K562 (cell line): ENCODE data around the gene TRIM27. TPM values are rescaled to one million over a fixed set of nuclear protein-coding genes. Genes with fewer than 3 reads are reported as not detected.

ENCODE experiments used
- BRCA1 ChIP-seq, 2 experiments: fragments of 450-650 bp in 1 of 2; sonication (generic) in 1 of 2; formaldehyde crosslinking in 1 of 2; IDR thresholded peaks; 2 replicates each; pipeline versions ENCODE4 v1.5.0 to v1.6.1; 2017 to 2020; ENCODE audit warnings: mild to moderate bottlenecking in 1 of 2, missing genetic modification reagents in 1 of 2
- IRF2 ChIP-seq: sonication (generic); formaldehyde crosslinking; IDR thresholded peaks from 2 replicates; pipeline ENCODE4 v1.8.1; 2022; ENCODE audit warnings: mild to moderate bottlenecking, missing genetic modification reagents
- JUN ChIP-seq, 2 experiments: sonication (generic) in 1 of 2; formaldehyde crosslinking in 1 of 2; IDR thresholded peaks; 2 replicates each; pipeline versions ENCODE4 v1.6.1 to v1.8.0; 2012 to 2022; ENCODE audit warnings: borderline replicate concordance in 2 of 2, mild to moderate bottlenecking in 2 of 2, improper control_type of control experiment in 1 of 2, low read depth in 1 of 2, low read length in 1 of 2, missing genetic modification reagents in 1 of 2
- JUND ChIP-seq, 2 experiments: IDR thresholded peaks; 2 replicates in 1 of 2; 3 replicates in 1 of 2; pipeline ENCODE4 v1.6.1; 2011; ENCODE audit warnings: borderline replicate concordance in 2 of 2, low read depth in 2 of 2, low read length in 2 of 2, improper control_type of control experiment in 1 of 2, missing biosample characterization in 1 of 2, missing genetic modification characterization in 1 of 2, missing genetic modification reagents in 1 of 2
- MTA3 ChIP-seq: fragments of 450-650 bp; formaldehyde crosslinking; IDR thresholded peaks from 2 replicates; pipeline ENCODE4 v1.6.1; 2017; ENCODE audit warnings: mild to moderate bottlenecking, borderline replicate concordance
- POLR2G ChIP-seq: fragments of 200-400 bp; formaldehyde crosslinking; IDR thresholded peaks from 2 replicates; pipeline ENCODE4 v1.6.1; 2017; ENCODE audit warnings: low read depth, mild to moderate bottlenecking, antibody characterized with exemption, low read length, moderate library complexity
- RAD21 ChIP-seq, 2 experiments: fragments of 250-450 bp in 1 of 2; fragments of 450-650 bp in 1 of 2; sonication (Bioruptor Pico) in 1 of 2; formaldehyde crosslinking in 1 of 2; IDR thresholded peaks in 1 of 2; conservative IDR thresholded peaks in 1 of 2; 2 replicates each; pipeline versions ENCODE4 v1.4.0 to v1.8.0; 2020 to 2022; ENCODE audit warnings: mild to moderate bottlenecking in 2 of 2, moderate library complexity in 1 of 2
- RBBP5 ChIP-seq: fragments of 200-600 bp; sonication (generic); IDR thresholded peaks from 2 replicates; pipeline ENCODE4 v1.6.1; 2012; ENCODE audit warnings: borderline replicate concordance, mild to moderate bottlenecking, low read length, control low read depth, inconsistent platforms; ENCODE audit not compliant: insufficient read depth, poor library complexity, severe bottlenecking
- polyA plus RNA-seq, 8 experiments: library from polyadenylated mRNA; depleted of rRNA in 4 of 8; stranded (reverse) in 5 of 8; unstranded in 3 of 8; fragments of >200 nt; fragmentation: Nextera tagmentation in 2 of 8; fragmentation: Illumina TruSeq in 1 of 8; extraction: Ambion mirVana in 2 of 8; extraction: Trizol in 1 of 8; gene quantifications; 2 replicates each; pipeline versions ENCODE4 v1.2.1 to v1.2.3, GENCODE V29; 2011 to 2014; ENCODE audit warnings: inconsistent platforms in 1 of 8, missing spikeins in 1 of 8
- total RNA-seq, 7 experiments: library from RNA; depleted of rRNA in 6 of 7; stranded (reverse); fragments of >200 nt in 6 of 7; fragmentation: Illumina TruSeq in 2 of 7; extraction: Trizol in 2 of 7; gene quantifications; 2 replicates each; pipeline versions ENCODE4 v1.2.1 to v1.2.3, GENCODE V29; 2011 to 2021; ENCODE audit warnings: low replicate concordance in 1 of 7
- TF ChIP-seq, protein P1 (sequence below), 3 experiments: fragments of 200-800 bp in 1 of 3; fragments of 250-450 bp in 1 of 3; fragments of 450-650 bp in 1 of 3; sonication (Bioruptor Pico) in 1 of 3; sonication (Bioruptor generic) in 1 of 3; formaldehyde crosslinking in 1 of 3; IDR thresholded peaks; 2 replicates each; pipeline versions ENCODE4 v1.6.1 to v1.8.0; 2016 to 2022; ENCODE audit warnings: mild to moderate bottlenecking in 2 of 3, missing genetic modification characterization in 2 of 3, missing compliant biosample characterization in 1 of 3, moderate library complexity in 1 of 3
- TF ChIP-seq, protein P2 (sequence below): fragments of 200-800 bp; sonication (Bioruptor generic); IDR thresholded peaks from 2 replicates; pipeline ENCODE4 v1.6.1; 2017; ENCODE audit warnings: missing genetic modification characterization, missing compliant biosample characterization
- TF ChIP-seq, protein P3 (sequence below): sonication (generic); formaldehyde crosslinking; IDR thresholded peaks from 2 replicates; pipeline ENCODE4 v1.8.0; 2022; ENCODE audit warnings: mild to moderate bottlenecking, missing genetic modification reagents

Gene TRIM27
- total and polyA plus RNA-seq, 9 of the 15 experiments (the other 6 are each of a cell fraction or from before 2014, with no cell fraction given): 37.7 to 235 (median 122) TPM

DNA sequence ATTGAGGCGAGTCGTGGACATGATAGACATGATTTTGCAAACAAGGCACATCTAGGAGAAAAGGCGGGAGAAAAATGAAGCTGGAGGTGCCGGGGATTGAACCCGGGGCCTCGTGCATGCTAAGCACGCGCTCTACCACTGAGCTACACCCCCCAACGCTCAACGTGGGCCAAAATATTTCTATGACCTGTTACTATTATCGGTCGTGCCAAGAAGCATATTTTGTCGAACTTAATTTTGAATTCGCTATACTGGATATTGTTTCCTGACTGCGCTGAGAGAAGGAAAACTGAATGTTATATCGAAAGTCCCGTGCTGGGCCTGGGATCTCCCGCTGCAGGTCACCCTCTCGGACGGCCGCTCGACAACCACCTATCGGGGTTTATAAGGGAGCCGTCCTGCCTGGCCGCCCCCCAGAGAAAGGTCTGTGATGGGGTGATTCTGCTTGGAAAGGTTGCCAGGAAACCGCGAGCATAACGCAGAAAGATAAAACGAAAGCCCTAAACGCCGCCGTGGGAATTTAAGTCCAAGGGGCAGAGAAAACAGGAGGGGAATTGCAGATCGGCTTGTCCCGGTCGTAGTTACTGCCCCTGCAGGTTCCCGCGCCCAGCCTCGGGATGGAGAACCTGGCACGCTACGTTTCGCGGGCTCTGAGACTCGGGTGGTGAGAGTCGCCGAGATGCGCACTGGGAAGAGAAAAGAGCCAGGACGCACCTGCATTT lies 60.0 kb downstream of the TRIM27 start (continued):
- TF ChIP-seq, protein P1, sequence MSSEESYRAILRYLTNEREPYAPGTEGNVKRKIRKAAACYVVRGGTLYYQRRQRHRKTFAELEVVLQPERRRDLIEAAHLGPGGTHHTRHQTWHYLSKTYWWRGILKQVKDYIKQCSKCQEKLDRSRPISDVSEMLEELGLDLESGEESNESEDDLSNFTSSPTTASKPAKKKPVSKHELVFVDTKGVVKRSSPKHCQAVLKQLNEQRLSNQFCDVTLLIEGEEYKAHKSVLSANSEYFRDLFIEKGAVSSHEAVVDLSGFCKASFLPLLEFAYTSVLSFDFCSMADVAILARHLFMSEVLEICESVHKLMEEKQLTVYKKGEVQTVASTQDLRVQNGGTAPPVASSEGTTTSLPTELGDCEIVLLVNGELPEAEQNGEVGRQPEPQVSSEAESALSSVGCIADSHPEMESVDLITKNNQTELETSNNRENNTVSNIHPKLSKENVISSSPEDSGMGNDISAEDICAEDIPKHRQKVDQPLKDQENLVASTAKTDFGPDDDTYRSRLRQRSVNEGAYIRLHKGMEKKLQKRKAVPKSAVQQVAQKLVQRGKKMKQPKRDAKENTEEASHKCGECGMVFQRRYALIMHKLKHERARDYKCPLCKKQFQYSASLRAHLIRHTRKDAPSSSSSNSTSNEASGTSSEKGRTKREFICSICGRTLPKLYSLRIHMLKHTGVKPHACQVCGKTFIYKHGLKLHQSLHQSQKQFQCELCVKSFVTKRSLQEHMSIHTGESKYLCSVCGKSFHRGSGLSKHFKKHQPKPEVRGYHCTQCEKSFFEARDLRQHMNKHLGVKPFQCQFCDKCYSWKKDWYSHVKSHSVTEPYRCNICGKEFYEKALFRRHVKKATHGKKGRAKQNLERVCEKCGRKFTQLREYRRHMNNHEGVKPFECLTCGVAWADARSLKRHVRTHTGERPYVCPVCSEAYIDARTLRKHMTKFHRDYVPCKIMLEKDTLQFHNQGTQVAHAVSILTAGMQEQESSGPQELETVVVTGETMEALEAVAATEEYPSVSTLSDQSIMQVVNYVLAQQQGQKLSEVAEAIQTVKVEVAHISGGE (CRISPR knock-in tag; IDR thresholded peaks at IDR 0.05): peak in 1 of 3 experiments; percentile 67; a peak in 2 of 6 replicates
- TF ChIP-seq JUND (IDR thresholded peaks at IDR 0.05; ENCODE audit: borderline replicate concordance, low read depth, low read length) (peak; percentile 74), JUND (tag; IDR thresholded peaks at IDR 0.05; ENCODE audit: borderline replicate concordance, low read depth, low read length) (peak; percentile 45; the same call in 1 of the 3 replicates), POLR2G (peak; percentile 77), JUN (IDR thresholded peaks at IDR 0.05; ENCODE audit: borderline replicate concordance, low read depth, low read length) (no peak; the same call in 1 of the 2 replicates), JUN (CRISPR knock-in tag; IDR thresholded peaks at IDR 0.05; ENCODE audit: borderline replicate concordance) (peak; percentile 76; the same call in 1 of the 2 replicates), RBBP5 (peak; percentile 99), RAD21 (CRISPR knock-in tag; conservative IDR thresholded peaks at IDR 0.05 in 1 of 2, IDR thresholded peaks at IDR 0.05 in 1 of 2) (peak in 1 of 2 experiments; percentile 63; a peak in 3 of 4 replicates), IRF2 (CRISPR knock-in tag) (no peak), MTA3 (peak; percentile 42), BRCA1 (IDR thresholded peaks at IDR 0.05) (no peak), BRCA1 (CRISPR knock-in tag; IDR thresholded peaks at IDR 0.05) (peak; percentile 81; the same call in 1 of the 2 replicates)
- TF ChIP-seq, protein P2, sequence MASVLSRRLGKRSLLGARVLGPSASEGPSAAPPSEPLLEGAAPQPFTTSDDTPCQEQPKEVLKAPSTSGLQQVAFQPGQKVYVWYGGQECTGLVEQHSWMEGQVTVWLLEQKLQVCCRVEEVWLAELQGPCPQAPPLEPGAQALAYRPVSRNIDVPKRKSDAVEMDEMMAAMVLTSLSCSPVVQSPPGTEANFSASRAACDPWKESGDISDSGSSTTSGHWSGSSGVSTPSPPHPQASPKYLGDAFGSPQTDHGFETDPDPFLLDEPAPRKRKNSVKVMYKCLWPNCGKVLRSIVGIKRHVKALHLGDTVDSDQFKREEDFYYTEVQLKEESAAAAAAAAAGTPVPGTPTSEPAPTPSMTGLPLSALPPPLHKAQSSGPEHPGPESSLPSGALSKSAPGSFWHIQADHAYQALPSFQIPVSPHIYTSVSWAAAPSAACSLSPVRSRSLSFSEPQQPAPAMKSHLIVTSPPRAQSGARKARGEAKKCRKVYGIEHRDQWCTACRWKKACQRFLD (CRISPR knock-in tag): 0 out of 2 replicates have a peak, but pooled peaks have one; percentile 36
- TF ChIP-seq, protein P3, sequence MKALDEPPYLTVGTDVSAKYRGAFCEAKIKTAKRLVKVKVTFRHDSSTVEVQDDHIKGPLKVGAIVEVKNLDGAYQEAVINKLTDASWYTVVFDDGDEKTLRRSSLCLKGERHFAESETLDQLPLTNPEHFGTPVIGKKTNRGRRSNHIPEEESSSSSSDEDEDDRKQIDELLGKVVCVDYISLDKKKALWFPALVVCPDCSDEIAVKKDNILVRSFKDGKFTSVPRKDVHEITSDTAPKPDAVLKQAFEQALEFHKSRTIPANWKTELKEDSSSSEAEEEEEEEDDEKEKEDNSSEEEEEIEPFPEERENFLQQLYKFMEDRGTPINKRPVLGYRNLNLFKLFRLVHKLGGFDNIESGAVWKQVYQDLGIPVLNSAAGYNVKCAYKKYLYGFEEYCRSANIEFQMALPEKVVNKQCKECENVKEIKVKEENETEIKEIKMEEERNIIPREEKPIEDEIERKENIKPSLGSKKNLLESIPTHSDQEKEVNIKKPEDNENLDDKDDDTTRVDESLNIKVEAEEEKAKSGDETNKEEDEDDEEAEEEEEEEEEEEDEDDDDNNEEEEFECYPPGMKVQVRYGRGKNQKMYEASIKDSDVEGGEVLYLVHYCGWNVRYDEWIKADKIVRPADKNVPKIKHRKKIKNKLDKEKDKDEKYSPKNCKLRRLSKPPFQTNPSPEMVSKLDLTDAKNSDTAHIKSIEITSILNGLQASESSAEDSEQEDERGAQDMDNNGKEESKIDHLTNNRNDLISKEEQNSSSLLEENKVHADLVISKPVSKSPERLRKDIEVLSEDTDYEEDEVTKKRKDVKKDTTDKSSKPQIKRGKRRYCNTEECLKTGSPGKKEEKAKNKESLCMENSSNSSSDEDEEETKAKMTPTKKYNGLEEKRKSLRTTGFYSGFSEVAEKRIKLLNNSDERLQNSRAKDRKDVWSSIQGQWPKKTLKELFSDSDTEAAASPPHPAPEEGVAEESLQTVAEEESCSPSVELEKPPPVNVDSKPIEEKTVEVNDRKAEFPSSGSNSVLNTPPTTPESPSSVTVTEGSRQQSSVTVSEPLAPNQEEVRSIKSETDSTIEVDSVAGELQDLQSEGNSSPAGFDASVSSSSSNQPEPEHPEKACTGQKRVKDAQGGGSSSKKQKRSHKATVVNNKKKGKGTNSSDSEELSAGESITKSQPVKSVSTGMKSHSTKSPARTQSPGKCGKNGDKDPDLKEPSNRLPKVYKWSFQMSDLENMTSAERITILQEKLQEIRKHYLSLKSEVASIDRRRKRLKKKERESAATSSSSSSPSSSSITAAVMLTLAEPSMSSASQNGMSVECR: 0 out of 2 replicates have a peak, but pooled peaks have one; percentile 39
